GM12873 (cell line): ENCODE measurements around the gene WDSUB1.

ENCODE experiments used
- TF ChIP-seq, protein P1 (sequence below): IDR thresholded peaks from 2 replicates; pipeline ENCODE4 v1.5.1; 2012; ENCODE audit warnings: low read depth, mild to moderate bottlenecking, moderate library complexity, low read length, control low read depth; ENCODE audit not compliant: insufficient read depth; ENCODE audit errors: missing control alignments

WDSUB1 gene

DNA sequence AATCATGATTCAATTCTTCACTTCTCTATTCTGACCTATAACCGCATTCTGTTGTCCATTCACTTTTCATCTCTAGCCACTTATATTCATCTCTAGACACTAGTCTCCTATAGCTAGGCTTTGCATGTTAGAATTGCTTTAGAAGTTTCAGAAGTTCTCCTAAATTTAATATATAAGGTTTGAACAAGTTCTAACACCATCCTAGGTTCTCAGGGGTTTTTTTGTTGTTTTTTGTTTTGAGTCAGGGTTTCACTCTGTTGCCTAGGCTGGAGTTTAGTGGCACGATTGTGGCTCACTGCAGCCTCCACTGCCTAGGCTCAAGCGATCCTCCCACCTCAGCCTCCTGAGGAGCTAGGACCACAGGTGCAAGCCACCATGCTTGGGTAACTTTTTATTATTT lies 19.9 kb downstream of the WDSUB1 start:
- TF ChIP-seq, protein P1, sequence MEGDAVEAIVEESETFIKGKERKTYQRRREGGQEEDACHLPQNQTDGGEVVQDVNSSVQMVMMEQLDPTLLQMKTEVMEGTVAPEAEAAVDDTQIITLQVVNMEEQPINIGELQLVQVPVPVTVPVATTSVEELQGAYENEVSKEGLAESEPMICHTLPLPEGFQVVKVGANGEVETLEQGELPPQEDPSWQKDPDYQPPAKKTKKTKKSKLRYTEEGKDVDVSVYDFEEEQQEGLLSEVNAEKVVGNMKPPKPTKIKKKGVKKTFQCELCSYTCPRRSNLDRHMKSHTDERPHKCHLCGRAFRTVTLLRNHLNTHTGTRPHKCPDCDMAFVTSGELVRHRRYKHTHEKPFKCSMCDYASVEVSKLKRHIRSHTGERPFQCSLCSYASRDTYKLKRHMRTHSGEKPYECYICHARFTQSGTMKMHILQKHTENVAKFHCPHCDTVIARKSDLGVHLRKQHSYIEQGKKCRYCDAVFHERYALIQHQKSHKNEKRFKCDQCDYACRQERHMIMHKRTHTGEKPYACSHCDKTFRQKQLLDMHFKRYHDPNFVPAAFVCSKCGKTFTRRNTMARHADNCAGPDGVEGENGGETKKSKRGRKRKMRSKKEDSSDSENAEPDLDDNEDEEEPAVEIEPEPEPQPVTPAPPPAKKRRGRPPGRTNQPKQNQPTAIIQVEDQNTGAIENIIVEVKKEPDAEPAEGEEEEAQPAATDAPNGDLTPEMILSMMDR: no peak

DNA sequence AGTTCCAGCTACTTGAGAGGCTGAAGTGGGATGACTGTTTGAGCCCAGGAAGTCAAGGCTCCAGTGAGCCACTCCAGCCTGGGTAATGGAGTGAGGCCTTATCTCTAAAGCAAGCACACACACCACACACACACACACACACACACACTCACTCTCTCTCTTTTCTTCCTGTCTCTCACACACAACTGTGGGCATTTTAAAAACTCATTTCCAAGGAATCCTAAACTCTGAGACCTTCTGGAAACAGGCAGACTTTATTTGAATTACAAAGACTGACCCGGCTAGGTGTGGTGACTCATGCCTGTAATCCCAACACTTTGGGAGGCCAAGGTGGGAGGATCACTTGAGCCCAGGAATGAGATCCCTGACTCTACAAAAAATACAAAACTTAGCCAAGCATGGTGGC lies 21.3 kb downstream of the WDSUB1 start:
- TF ChIP-seq, protein P1: no peak

DNA sequence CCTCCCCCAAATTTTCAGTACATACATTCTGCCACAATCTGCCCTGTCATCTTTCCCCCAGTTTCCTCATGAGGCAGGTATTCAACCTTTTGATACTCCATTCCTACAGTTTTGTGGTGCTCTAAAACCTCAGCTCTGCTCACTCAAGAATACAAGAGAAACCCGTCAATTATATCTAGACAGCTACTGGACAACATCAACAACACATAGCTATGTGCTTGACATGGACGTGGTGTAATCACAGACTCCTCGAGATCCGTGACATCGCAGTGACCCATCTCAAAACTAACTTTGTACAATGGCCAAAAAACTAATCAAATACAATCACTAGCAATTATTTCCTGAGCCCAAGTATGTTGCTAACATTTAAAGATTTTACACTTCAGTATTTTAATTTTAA lies 23.6 kb downstream of the WDSUB1 start:
- TF ChIP-seq, protein P1: no peak

DNA sequence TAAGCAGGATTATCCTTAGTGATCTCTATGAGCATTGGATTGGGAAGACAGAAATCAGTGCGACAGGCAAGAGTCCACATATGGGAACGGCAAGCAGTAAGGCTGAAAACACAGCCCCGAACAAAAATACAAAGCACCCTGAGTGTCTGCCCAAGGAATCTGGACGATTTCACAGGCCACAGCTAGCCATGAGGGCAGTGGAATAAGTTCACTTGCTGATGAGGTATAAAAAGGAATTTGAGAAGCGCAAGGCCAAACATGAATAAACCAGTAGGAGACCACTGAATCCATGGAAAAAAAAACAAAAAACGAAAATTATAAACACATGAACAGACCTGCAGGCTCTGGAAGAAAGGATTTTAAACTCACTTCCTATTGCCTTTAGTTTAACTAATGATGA lies 24.3 kb downstream of the WDSUB1 start:
- TF ChIP-seq, protein P1: no peak

DNA sequence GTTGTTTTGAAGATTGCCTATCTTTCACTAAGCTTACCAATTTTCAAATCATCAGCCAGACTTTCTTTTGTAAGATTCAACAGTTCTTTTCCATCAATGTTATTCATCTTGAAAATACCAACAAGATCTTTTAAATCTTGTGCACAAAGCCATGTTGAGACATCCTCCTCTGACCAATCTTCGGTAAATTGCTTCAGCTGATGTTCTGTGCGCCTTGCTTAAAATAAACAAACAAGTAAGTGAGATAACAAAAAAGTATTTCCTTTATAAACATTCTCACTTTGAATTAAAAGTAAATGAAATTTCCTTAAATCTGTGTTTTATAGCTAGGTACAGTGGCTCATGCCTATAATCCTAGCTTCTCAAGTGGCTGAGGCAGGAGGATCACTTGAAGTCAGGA lies 30.3 kb downstream of the WDSUB1 start:
- TF ChIP-seq, protein P1: no peak

DNA sequence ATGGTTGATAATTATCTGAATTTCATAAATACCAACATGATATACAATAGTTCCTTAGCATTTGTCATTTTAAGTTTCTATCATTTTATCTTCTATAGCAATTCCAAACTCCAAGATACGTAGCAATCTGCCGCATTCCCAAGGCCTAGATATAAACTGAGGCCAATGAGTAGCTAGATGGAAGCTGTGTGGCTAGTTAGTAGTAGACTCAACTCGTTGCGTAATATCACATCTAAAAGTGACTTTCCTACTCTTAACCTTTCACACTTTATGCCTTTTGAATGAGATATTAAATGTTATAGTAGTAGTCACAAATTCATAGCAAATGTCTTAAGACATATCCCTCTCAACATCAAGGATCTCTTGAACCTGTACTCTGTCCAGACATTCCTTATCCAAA lies 33.6 kb downstream of the WDSUB1 start:
- TF ChIP-seq, protein P1: no peak

DNA sequence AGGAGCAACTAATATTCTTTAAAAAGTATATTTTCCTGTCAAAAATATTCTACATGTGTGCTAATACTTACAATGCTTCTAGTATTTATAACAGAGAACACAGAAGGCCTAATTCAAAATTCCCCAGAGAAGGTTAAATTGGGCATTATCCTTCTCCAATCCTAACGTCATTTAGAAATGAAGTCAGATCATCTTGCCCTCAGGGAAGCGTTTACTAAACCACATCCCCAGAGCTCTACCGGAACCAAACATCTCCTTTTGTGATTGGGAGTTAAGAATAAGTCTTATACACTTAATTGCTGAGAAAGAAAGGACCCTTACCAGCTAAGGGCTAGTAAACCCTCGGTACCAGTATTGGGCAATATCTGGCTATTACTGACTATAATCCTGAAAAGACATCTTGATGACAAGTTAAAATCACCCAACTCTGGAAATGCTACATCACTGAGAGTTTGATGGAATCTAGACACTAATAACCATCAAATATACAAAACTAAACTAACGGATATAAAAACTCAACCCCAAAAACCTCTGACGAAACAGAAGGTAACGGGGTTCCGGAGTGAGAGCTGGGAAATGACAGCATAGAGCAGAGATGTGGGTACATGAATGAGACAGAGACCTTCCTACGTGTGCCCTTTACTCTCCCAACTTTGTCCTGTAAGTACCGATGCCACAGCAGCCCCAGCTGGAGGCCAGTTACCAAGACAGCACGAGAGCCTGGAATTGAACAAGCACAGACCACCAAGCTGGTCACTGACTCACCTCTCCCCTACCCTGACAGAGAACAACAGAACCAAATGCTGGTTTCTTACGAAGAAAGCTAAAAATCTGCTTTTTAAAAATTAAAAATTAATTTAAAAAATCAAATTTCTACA lies 35.0 kb downstream of the WDSUB1 start:
- TF ChIP-seq, protein P1: no peak
